GM21390 (cell line): ENCODE data around the gene PRKAR1B.

Experiments
- ATAC-seq: cut with Tn5 transposase; IDR thresholded peaks from one replicate; pipeline ENCODE4 v1.9.1; 2021; ENCODE audit not compliant: unreplicated experiment

PRKAR1B gene

GRCh38 chr7:514651-515598 lies 212.2 kb downstream of the PRKAR1B start:
- no peak for ATAC-seq

DNA sequence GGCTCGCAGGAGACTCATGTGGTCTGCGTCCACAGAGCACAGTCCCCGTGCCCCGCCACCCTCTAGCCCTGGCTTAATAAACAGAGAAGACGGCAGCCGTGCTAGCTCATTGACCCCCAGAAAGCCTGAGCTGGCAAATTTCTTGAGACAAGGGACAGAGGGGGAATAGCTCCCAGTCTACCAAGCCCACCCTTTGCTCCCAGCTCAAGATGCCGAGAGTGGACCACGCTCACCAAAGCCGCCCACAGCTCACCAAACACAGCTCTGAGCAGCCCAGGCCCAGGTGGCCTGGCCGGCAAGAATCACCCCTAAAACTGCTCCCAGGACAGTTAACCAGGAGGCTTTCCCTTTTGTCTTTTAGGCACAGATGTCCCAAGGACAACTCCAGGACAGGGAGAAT lies 212.8 kb downstream of the PRKAR1B start:
- no peak for ATAC-seq

GRCh38 chr7:513521-514166 lies 213.4 kb downstream of the PRKAR1B start:
- no peak for ATAC-seq

- ATAC-seq: no peak
Measured at GRCh38 chr7:512541-513311, 214.4 kb downstream of the PRKAR1B start.

DNA sequence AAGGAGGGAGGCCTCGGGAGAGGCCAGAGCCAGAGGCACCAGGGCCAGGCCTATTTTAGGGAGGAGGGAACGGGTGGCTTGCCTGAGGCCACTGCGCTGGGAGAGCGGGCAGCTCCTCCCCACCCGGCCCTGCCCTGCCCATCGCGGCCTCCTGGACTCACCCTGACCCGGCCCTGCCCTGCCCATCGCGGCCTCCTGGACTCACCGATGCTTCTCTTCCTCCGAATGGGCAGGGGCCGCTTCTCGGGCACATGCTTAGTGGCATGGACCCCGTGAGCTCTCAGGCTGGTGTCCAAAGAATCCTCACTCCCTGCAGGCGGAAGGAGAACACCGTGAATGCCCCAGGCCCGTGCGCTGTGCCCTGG lies 215.0 kb downstream of the PRKAR1B start:
- ATAC-seq: no peak

DNA sequence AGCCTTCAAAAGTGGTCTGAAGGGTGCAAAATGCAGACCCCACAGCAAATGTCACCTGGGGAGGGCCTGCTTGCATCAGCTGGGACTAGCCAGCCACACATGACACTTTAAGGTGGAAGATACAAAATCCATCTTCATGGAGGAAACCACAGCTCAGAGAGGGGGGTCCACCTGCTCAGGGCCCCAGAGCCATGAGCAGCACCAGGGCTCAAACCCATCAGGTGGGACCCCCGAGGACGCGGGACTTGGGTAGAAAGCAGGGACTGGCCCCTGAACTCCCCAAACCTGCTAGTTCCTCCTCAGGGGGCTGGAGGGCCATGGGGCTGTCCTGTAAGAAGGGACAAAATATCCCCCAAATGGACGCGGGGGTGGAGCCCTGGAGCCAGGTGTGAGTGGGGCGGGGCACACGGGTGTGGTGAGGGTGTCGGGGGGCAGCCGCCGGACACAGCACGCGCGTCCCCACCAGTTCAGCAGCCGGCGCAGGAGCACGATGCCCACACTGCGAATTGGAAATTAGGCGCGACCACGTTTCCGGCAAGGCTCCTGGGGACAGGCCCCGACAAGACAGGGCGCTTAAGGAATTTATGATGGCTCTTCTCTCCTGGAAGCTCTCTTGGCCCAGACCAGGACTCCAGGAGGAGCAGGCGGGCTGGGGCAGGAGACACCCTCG lies 215.5 kb downstream of the PRKAR1B start:
- ATAC-seq: no peak

DNA sequence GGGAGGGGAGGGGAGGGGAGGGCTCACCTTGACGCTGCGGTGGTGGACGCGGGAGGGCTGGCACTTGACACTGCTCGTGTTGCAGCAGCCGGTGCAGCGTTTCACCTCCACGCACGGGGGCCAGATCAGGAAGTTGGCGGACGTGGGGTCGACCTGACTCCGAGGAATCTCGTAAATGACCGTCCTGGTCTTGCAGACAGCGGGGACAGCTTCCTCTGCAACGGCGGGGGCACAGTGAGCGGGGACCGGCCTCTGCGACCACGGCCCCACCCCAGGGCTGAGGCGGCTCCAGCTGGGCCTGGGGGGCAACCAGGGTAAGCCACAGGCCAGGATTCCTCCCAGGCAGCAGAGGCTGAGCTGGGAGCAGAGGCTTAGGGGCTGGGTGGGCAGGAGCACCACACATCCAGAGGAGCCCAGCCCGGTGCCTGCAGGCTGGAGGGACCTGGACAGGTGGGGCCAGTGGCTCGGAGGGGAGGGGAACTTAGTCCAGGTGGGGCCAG lies 216.2 kb downstream of the PRKAR1B start:
- no peak for ATAC-seq

- no peak for ATAC-seq
Measured at GRCh38 chr7:510131-510481, 217.0 kb downstream of the PRKAR1B start.

- no peak for ATAC-seq
Measured at GRCh38 chr7:509426-510130, 217.5 kb downstream of the PRKAR1B start.

GRCh38 chr7:508461-509170 lies 218.5 kb downstream of the PRKAR1B start:
- ATAC-seq: no peak

DNA sequence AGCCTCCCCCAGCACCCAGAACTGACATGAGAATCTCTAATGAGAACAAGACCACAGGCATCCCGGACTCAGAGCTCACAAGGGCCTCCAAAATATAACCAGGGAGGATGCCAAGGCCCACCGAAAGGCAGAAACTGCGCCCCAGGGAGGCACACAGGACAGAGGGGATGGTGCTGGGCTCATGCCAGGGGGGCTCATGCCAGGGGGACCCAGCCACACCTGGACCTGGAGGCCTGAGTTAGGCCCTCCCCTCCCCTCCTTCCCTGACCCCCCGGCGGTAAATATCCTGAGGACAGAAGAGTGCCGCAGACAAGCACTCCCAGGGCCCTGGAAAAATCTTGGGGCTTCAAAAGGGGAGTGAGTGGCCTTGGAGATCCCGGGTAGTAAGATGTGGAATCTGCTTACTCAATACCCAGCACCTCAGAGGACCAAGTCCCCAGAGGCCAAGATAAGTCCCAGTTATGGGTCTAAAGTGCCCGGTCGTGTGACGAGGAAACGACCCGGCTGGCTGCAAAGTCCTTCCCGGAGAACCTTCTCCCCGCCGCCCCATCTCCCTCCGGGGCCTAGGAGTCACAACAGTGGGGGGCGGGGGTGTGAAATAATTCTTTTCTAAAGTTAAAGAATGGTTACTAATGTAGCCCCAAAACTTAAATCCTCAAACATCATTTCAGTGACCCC lies 219.3 kb downstream of the PRKAR1B start:
- ATAC-seq: no peak

DNA sequence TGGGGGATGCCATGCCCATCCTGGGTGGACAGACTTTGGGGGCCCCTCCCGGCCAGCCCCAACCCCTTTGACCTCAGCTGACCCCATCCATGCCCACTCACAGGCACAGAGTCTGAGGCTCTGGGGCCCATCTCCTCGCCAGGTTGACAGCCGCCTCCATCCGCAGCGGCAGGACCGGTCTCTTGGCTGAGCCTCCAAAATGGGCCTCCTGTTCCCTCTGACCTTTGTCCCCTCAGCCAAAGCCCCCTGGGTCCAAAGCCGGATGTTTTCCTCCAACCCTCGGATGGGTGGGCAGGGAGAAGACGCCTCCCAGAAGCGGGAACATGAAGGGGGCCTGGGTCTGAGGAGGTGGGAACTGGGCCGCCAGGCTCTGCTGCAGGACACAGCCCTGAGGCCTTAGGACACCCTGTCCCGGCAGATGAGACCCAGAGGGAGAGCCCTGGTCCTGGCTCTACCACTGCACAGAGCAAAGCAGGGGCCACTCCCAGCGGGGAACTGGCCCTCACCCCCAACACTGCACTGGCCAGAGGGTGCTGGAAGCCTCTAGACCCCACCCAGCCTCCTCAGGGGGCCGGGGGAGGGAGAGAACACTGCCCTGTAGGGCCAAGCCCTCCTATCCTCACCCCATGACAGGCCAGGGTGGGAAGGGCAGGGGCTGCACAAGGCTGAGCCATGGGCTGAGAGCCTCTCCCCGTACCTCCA lies 220.0 kb downstream of the PRKAR1B start:
- ATAC-seq: no peak

DNA sequence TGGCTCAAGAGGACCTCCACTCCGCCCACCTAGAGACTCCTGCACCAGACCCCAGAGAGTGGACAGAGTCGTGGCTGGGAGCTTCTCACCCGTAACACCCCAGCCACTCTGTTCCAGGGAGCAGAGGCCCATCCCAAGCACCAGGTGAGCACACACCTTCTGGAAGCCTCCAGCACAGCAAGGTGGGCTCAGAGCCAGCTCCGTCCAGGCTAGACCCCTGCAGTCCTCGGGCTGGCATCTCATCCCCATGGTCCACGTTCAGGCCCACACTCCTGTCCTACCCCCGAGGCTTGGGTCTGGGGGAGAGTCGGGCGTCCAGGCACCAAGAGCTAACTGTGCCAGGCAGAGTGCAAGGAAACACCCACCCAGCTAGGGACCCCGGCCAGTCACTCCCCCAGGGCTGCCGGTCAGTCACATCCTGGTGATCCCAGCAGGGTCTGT lies 220.7 kb downstream of the PRKAR1B start:
- no peak for ATAC-seq

DNA sequence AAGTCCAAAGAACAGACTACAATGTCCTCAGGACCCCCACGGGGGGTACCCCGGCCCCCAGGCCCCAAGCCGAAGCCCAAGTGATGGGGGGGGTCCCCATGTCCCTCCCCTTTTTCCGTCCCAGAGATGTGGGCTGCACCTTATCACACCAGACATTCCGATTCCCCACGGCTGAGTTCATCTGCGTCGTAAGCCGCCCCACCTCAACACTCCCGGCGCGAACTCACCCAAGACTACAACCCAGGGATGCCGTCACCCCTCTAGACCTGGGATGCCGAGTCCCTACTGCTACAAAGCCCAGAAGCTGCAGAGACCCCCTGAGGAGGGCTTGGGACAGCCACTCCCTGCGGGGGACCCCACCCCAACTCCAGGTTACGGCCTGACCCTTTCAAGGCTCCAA lies 221.9 kb downstream of the PRKAR1B start:
- ATAC-seq: no peak

- no peak for ATAC-seq
Measured at GRCh38 chr7:504221-505111, 222.6 kb downstream of the PRKAR1B start.

GRCh38 chr7:503575-504111 lies 223.4 kb downstream of the PRKAR1B start:
- ATAC-seq: no peak

GRCh38 chr7:502296-502695 lies 224.8 kb downstream of the PRKAR1B start:
- no peak for ATAC-seq
